ENCODE measurements around the gene TJP2.

DNA sequence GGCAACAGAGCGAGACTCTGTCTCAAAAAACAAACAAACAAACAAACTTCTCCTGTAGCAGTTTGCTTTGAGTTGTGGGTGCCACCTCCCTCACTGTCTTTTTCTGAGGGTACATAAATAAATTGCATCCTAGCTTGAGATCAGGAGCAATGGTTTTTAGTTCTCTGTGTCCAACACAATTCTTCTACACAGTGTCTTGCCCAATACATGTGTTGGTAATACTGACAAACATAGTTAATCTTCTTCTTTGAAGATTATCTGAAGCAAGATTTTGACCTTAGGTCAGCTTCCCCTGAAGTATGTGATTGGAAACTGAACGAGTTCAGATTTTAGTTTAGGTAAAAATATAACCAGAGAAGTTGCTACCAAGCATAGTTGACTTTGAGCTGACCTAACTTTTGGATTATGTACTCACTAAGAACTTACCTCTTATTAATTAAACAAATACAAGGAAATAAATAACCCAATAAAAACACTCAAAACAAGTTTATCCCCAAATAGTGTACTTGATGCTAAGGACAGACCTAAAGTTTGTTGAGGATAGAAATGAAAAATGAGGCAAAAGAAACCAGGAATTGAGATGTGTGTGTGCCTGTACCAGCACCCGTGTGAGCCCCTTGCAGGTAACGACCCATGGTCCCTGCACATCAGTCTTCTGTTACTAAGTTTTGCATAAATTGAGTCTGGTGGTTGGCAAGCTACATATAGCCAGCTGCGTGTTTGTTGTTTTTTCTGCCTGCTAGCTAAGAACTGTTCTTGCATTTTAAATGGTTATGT, 16.2 kb downstream of the TJP2 start:
- no peak for TF ChIP-seq ZNF658 (tag by site-specific recombination; IDR thresholded peaks at IDR 0.05)
- TF ChIP-seq, protein P1, sequence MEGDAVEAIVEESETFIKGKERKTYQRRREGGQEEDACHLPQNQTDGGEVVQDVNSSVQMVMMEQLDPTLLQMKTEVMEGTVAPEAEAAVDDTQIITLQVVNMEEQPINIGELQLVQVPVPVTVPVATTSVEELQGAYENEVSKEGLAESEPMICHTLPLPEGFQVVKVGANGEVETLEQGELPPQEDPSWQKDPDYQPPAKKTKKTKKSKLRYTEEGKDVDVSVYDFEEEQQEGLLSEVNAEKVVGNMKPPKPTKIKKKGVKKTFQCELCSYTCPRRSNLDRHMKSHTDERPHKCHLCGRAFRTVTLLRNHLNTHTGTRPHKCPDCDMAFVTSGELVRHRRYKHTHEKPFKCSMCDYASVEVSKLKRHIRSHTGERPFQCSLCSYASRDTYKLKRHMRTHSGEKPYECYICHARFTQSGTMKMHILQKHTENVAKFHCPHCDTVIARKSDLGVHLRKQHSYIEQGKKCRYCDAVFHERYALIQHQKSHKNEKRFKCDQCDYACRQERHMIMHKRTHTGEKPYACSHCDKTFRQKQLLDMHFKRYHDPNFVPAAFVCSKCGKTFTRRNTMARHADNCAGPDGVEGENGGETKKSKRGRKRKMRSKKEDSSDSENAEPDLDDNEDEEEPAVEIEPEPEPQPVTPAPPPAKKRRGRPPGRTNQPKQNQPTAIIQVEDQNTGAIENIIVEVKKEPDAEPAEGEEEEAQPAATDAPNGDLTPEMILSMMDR (tag by site-specific recombination; IDR thresholded peaks at IDR 0.05) = no peak
- no peak for TF ChIP-seq ZNF610 (tag by site-specific recombination; IDR thresholded peaks at IDR 0.05; ENCODE audit: borderline replicate concordance)
- no peak for TF ChIP-seq ZNF274 (IDR thresholded peaks at IDR 0.05; ENCODE audit: low read length)
- no peak for TF ChIP-seq ZNF274 (tag by site-specific recombination; IDR thresholded peaks at IDR 0.05; ENCODE audit: borderline replicate concordance)
- no peak for TF ChIP-seq ZNF837 (tag by site-specific recombination; IDR thresholded peaks at IDR 0.05)
- TF ChIP-seq SP2 (tag by site-specific recombination; IDR thresholded peaks at IDR 0.05) = no peak
